Heart left ventricle (tissue), 13 donors: ENCODE measurements around the gene TRMT61A.

Experiments
- CTCF ChIP-seq, 12 donors: fragments of 200-600 bp; sonication (generic) in 4 of 12; IDR thresholded peaks; one replicate each; pipeline versions ENCODE4 v1.5.0 to v1.8.0; 2018 to 2022; ENCODE audit warnings: antibody characterized with exemption in 12 of 12, mild to moderate bottlenecking in 5 of 12
- POLR2A ChIP-seq, 2 donors: fragments of 450-650 bp; IDR thresholded peaks; one replicate each; pipeline ENCODE4 v1.6.1; 2017; ENCODE audit warnings: antibody characterized with exemption in 2 of 2, mild to moderate bottlenecking in 2 of 2, moderate library complexity in 2 of 2
- donor health status: ischemic (EF 13 %, LVEDD 7.1; RV severe dilation, severe dysfunction).
- donor health status: DM: no; HTN: yes; CAD: no.
- donor health status: DM: no; HTN: no; CAD: no.
- donor health status: ischemic (EF 25% LVEDD 6.9; RV normal size, moderate dysfunction).
- donor health status: ischemic (EF 25% LVEDD 5.7; RV mildly dilated, moderate dysfunction).
- donor health status: ischemic (EF 35%, LVEDD 5.7; RV mildly dilated, moderate dysfunction).
- donor health status: nonischemic (EF 11% LVEDD 7.7; RV severe dilation, severe dysfunction).
- donor health status: DM: yes; HTN: yes; CAD: no.
- donor health status: PGD.
- donor health status: ischemic (EF 29% LVEDD 5.4; RV normal size, mild dysfunction).
- donor health status: nonischemic (EF 23%, LVEDD 6.1; RV moderate dilation, normal function).

- TF ChIP-seq CTCF (IDR thresholded peaks at IDR 0.05) = no peak
- TF ChIP-seq POLR2A (IDR thresholded peaks at IDR 0.05) = no peak
Measured at GRCh38 chr14:103547941-103548462, 19.0 kb downstream of the TRMT61A start.
